ENCODE measurements around the gene SLC39A11. TPM values are rescaled to one million over a fixed set of nuclear protein-coding genes. Genes with fewer than 3 reads are reported as not detected.
A peak's percentile ranks its signal among the peaks of the same experiment; 100 is the strongest.

The SLC39A11 gene
- total and polyA plus RNA-seq, 2 of the 13 experiments (the other 11 are each of a cell fraction or from before 2014, with no cell fraction given) = 17.2 to 31.5 TPM

DNA sequence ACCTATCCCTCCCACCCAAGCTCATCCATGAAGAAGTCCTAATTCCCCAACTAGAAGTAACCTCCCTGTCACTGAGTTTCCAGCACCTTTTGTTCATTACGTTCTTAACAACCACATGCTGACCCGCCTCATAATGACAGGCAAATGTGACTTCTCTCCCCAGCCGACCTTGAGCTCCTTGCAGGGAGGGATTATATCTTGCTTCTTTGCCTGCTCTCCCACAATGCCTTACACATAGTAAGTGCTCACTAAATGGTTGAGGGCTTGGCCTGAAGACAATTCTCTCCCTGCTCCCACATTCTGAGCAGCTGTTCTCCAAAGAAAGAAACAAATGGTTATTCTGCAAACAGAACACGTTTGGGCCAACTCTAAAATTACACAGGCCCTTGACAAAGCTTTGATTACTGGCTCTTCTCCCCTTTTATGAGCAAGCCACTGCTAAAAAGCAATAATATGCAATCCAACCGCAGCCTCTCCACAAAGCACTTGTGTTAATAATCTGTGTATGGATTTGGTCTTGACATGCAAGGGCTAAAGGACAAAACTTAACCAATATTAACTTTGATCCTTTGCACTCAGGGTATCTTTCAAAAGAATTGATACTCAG, 23.2 kb downstream of the SLC39A11 start (continued):
- TF ChIP-seq, protein P1, sequence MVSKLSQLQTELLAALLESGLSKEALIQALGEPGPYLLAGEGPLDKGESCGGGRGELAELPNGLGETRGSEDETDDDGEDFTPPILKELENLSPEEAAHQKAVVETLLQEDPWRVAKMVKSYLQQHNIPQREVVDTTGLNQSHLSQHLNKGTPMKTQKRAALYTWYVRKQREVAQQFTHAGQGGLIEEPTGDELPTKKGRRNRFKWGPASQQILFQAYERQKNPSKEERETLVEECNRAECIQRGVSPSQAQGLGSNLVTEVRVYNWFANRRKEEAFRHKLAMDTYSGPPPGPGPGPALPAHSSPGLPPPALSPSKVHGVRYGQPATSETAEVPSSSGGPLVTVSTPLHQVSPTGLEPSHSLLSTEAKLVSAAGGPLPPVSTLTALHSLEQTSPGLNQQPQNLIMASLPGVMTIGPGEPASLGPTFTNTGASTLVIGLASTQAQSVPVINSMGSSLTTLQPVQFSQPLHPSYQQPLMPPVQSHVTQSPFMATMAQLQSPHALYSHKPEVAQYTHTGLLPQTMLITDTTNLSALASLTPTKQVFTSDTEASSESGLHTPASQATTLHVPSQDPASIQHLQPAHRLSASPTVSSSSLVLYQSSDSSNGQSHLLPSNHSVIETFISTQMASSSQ (IDR thresholded peaks at IDR 0.05; ENCODE audit: low read depth) = no peak
- TF ChIP-seq, protein P1 (CRISPR knock-in tag; IDR thresholded peaks at IDR 0.05; ENCODE audit: borderline replicate concordance) = 0 out of 2 replicates have a peak, but pooled peaks have one; percentile 0
- TF ChIP-seq PRMT3 (CRISPR knock-in tag; IDR thresholded peaks at IDR 0.05; ENCODE audit: borderline replicate concordance, low read depth) (peak; percentile 26; the same call in 1 of the 2 replicates), TIGD3 (CRISPR knock-in tag; IDR thresholded peaks at IDR 0.05; ENCODE audit: borderline replicate concordance) (no peak), NR1H2 (CRISPR knock-in tag; IDR thresholded peaks at IDR 0.05; ENCODE audit: borderline replicate concordance, low read depth) (no peak), ZMYM3 (CRISPR knock-in tag; IDR thresholded peaks at IDR 0.05) (peak; percentile 68), E2F2 (CRISPR knock-in tag; IDR thresholded peaks at IDR 0.05; ENCODE audit: borderline replicate concordance) (0 out of 2 replicates have a peak, but pooled peaks have one; percentile 60), ZNF143 (CRISPR knock-in tag; IDR thresholded peaks at IDR 0.05) (no peak), ZSCAN29 (CRISPR knock-in tag; conservative IDR thresholded peaks at IDR 0.05) (no peak), MAZ (IDR thresholded peaks at IDR 0.05; ENCODE audit: borderline replicate concordance, low read depth, low read length) (0 out of 2 replicates have a peak, but pooled peaks have one; percentile 12), MAZ (CRISPR knock-in tag; IDR thresholded peaks at IDR 0.05; ENCODE audit: low read depth) (no peak), BATF2 (CRISPR knock-in tag; IDR thresholded peaks at IDR 0.05) (no peak)

Data from HepG2 (cell line).